Measurements from ENCODE around the gene ZC3H7A. TPM values are rescaled to one million over a fixed set of nuclear protein-coding genes. Genes with fewer than 3 reads are reported as not detected.

ZC3H7A gene
- total and polyA plus RNA-seq, 9 of the 15 experiments (the other 6 are each of a cell fraction or from before 2014, with no cell fraction given) = 19.8 to 49.1 (median 28.2) TPM

DNA sequence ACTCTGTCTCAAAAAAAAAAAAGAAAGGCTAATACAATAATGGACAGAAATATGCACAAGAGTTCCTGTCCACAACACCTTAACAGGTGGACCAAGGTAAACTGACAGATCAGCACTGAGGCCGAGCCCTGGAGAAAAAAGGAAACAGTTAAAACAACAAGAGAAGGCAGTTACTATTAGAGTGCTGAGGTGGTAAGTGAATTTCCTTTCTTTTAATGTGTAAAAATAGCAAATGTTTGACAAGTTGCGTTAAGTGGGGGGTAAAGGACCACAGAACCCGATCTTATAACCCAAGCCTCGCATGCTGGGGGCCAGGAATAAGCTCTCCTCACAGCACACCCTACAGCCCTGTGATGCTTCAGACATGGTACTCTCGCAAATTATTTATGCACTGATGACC, 79.2 kb downstream of the ZC3H7A start (continued):
- TF ChIP-seq ZNF766 (CRISPR knock-in tag; conservative IDR thresholded peaks at IDR 0.05) (no peak), SMARCE1 (IDR thresholded peaks at IDR 0.05) (no peak), SAP30 (IDR thresholded peaks at IDR 0.05; ENCODE audit: borderline replicate concordance, insufficient read depth, low read depth, low read length, poor library complexity, severe bottlenecking) (no peak), CHD4 (IDR thresholded peaks at IDR 0.05; ENCODE audit: insufficient read depth, insufficient replicate concordance, low read depth, low read length, poor library complexity, severe bottlenecking) (no peak), SIX5 (IDR thresholded peaks at IDR 0.05; ENCODE audit: borderline replicate concordance in 1 of 2, insufficient read depth in 1 of 2, low read depth in 1 of 2, low read length in 2 of 2) (no peak), MCM5 (IDR thresholded peaks at IDR 0.05; ENCODE audit: low read depth) (no peak), KHSRP (IDR thresholded peaks at IDR 0.05) (no peak), TGIF2 (CRISPR knock-in tag; IDR thresholded peaks at IDR 0.05) (no peak), ZNF668 (CRISPR knock-in tag; IDR thresholded peaks at IDR 0.05) (no peak), HLTF (IDR thresholded peaks at IDR 0.05) (no peak), SRSF9 (IDR thresholded peaks at IDR 0.05; ENCODE audit: borderline replicate concordance, low read depth, low read length) (no peak)

DNA sequence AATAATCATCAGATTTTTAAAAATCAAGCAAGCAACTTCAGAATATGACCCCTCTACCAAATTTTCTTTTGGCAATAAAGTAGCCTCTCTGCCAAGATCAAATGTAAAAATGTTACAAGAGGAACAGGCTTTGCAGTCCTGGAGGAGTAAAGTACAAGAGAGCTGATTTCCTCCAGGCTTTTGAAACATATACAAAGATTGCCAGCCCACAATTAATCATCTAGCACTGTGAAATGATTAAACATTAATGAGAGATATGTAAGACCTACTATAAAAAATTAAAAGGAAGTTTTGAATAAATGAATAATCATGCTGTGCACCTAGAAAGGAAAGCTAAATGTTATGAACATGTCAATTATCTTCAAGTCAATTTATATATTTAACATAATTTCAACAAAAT, 80.7 kb downstream of the ZC3H7A start:
- Histone ChIP-seq H3K27ac (ENCODE audit: extremely low read depth, low read depth, low read length) (no peak overlapping the region), H3K27me3 (ENCODE audit: control insufficient read depth in 2 of 2, insufficient read depth in 2 of 2, low read length in 2 of 2) (no peaks in the 10 kb centered on the region), H2AFZ (ENCODE audit: low read depth, low read length) (no peak overlapping the region), H3K4me1 (replicated peaks in 1 of 2; ENCODE audit: control insufficient read depth in 2 of 2, insufficient read depth in 2 of 2, low read length in 2 of 2) (no peaks in the 10 kb centered on the region), H3K9me3 (replicated peaks; ENCODE audit: control insufficient read depth, insufficient read depth, low read depth, low read length) (no peaks in the 10 kb centered on the region), H3K36me3 (ENCODE audit: control insufficient read depth, insufficient read depth, low read length) (peaks cover 73% of the 10 kb centered on the region), H3K9ac (ENCODE audit: insufficient read depth in 1 of 2, low read depth in 2 of 2, low read length in 2 of 2) (no peak overlapping the region), H3K79me2 (ENCODE audit: control insufficient read depth, insufficient read depth, low read length) (no peaks in the 10 kb centered on the region), H3K4me2 (ENCODE audit: insufficient read depth, low read length) (no peak overlapping the region), H4K20me1 (replicated peaks; ENCODE audit: control insufficient read depth, insufficient read depth, low read length) (no peaks in the 10 kb centered on the region), H3K9me1 (ENCODE audit: control insufficient read depth, insufficient read depth, low read length) (no peaks in the 10 kb centered on the region), H3K4me3 (no peak overlapping the region)
- BruUV-seq (replicated peaks) = no TSS peak
- in situ Hi-C loops (cut with MboI) = no loop called here
- intact Hi-C loops (cut with micrococcal nuclease) = no loop called here
- no peak for FAIRE-seq
- CTCF ChIA-PET (ENCODE audit: low intra/inter-chr PET ratio) = no interaction called here
- ATAC-seq = no peak
- no peak for DNase-seq (ENCODE audit: extremely low read depth in 1 of 4, low spot score in 3 of 4)
- POLR2A ChIA-PET = no interaction called here
- TF ChIP-seq RFX1 (IDR thresholded peaks at IDR 0.05) (no peak), PTBP1 (IDR thresholded peaks at IDR 0.05; ENCODE audit: low read depth, low read length) (no peak), PHB (CRISPR knock-in tag; IDR thresholded peaks at IDR 0.05) (no peak), TFAM (CRISPR knock-in tag; conservative IDR thresholded peaks at IDR 0.05) (no peak), ZNF586 (CRISPR knock-in tag; conservative IDR thresholded peaks at IDR 0.05) (no peak), TCF3 (CRISPR knock-in tag; IDR thresholded peaks at IDR 0.05) (no peak), NFE2L1 (tag; IDR thresholded peaks at IDR 0.05; ENCODE audit: borderline replicate concordance, low read depth) (no peak), RBM25 (IDR thresholded peaks at IDR 0.05; ENCODE audit: low read depth, low read length, severe bottlenecking) (no peak)
- TF ChIP-seq, protein P1, sequence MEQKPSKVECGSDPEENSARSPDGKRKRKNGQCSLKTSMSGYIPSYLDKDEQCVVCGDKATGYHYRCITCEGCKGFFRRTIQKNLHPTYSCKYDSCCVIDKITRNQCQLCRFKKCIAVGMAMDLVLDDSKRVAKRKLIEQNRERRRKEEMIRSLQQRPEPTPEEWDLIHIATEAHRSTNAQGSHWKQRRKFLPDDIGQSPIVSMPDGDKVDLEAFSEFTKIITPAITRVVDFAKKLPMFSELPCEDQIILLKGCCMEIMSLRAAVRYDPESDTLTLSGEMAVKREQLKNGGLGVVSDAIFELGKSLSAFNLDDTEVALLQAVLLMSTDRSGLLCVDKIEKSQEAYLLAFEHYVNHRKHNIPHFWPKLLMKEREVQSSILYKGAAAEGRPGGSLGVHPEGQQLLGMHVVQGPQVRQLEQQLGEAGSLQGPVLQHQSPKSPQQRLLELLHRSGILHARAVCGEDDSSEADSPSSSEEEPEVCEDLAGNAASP (IDR thresholded peaks at IDR 0.05) = no peak
- TF ChIP-seq, protein P2, sequence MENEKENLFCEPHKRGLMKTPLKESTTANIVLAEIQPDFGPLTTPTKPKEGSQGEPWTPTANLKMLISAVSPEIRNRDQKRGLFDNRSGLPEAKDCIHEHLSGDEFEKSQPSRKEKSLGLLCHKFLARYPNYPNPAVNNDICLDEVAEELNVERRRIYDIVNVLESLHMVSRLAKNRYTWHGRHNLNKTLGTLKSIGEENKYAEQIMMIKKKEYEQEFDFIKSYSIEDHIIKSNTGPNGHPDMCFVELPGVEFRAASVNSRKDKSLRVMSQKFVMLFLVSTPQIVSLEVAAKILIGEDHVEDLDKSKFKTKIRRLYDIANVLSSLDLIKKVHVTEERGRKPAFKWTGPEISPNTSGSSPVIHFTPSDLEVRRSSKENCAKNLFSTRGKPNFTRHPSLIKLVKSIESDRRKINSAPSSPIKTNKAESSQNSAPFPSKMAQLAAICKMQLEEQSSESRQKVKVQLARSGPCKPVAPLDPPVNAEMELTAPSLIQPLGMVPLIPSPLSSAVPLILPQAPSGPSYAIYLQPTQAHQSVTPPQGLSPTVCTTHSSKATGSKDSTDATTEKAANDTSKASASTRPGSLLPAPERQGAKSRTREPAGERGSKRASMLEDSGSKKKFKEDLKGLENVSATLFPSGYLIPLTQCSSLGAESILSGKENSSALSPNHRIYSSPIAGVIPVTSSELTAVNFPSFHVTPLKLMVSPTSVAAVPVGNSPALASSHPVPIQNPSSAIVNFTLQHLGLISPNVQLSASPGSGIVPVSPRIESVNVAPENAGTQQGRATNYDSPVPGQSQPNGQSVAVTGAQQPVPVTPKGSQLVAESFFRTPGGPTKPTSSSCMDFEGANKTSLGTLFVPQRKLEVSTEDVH (IDR thresholded peaks at IDR 0.05; ENCODE audit: low read depth, partially characterized antibody) = no peak
